Activated B cell treated with CpG ODN at 0.5 μM for 24 hours (primary cell): Measurements from ENCODE around the gene ITSN1. TPM values are rescaled to one million over a fixed set of nuclear protein-coding genes. Genes with fewer than 3 reads are reported as not detected.

ENCODE experiments used
- ATAC-seq: fragments of 200-7000 bp; cut with Tn5 transposase; one replicate; pipeline ENCODE4 v1.10.0; 2021; ENCODE audit warnings: low read depth, mild to moderate bottlenecking, moderate library complexity
- CTCF ChIA-PET: fragments of 350-600 bp; sonication (Branson Sonifier 250); formaldehyde crosslinking; loops from one replicate; lab custom pipeline; 2021; ENCODE audit warnings: antibody characterized with exemption; lab: Charles Lee
- POLR2A ChIA-PET: fragments of 350-600 bp; sonication (Branson Sonifier 250); formaldehyde crosslinking; loops from one replicate; lab custom pipeline; 2021; ENCODE audit warnings: antibody characterized with exemption; lab: Charles Lee
- DNase-seq: peaks from one replicate; pipeline ENCODE4 v3.0.0; 2022
- H3K27ac Mint-ChIP-seq: one replicate; pipeline ENCODE4 v1.8.0; 2020; ENCODE audit warnings: mixed read lengths
- H3K27me3 Mint-ChIP-seq: one replicate; pipeline ENCODE4 v1.8.0; 2021; ENCODE audit warnings: mixed read lengths
- H3K36me3 Mint-ChIP-seq: one replicate; pipeline ENCODE4 v1.8.0; 2021; ENCODE audit warnings: low read depth, mixed read lengths
- H3K4me1 Mint-ChIP-seq: one replicate; pipeline ENCODE4 v1.8.0; 2021; ENCODE audit warnings: mixed read lengths
- H3K4me3 Mint-ChIP-seq: one replicate; pipeline ENCODE4 v1.8.0; 2020; ENCODE audit warnings: mild to moderate bottlenecking, mixed read lengths
- H3K9me3 Mint-ChIP-seq: one replicate; pipeline ENCODE4 v1.8.0; 2020; ENCODE audit warnings: mixed read lengths
- CTCF ChIP-seq: fragments of 200-600 bp; IDR thresholded peaks from one replicate; pipeline ENCODE4 v1.8.0; 2022; ENCODE audit warnings: antibody characterized with exemption, mild to moderate bottlenecking
- intact Hi-C: fragments of 100-400 bp; cut with micrococcal nuclease; formaldehyde crosslinking; loops from one replicate; pipeline ENCODE4 v1.15.1; 2024
- total RNA-seq: library from RNA; stranded (reverse); gene quantifications from 2 replicates; pipeline ENCODE4 v1.2.3, GENCODE V29; 2022

Gene ITSN1
- total RNA-seq, 1 donor from 2014 or later: 2.9 TPM

GRCh38 chr21:33691945-33692603, 49.8 kb downstream of the ITSN1 start:
- ChIA-PET CTCF (no interaction called here), POLR2A (no interaction called here)
- no peaks in the 10 kb centered on the region for H3K27me3 Mint-ChIP-seq
- H3K4me1 Mint-ChIP-seq: no peaks in the 10 kb centered on the region
- no peak for DNase-seq
- no peaks in the 10 kb centered on the region for H3K36me3 Mint-ChIP-seq
- no peaks in the 10 kb centered on the region for H3K9me3 Mint-ChIP-seq
- H3K4me3 Mint-ChIP-seq: no peak overlapping the region
- ATAC-seq: no peak
- no peak overlapping the region for H3K27ac Mint-ChIP-seq
- intact Hi-C loops: no loop called here
- no peak for TF ChIP-seq CTCF

GRCh38 chr21:33695813-33696212, 53.5 kb downstream of the ITSN1 start:
- Mint-ChIP-seq H3K36me3 (no peaks in the 10 kb centered on the region), H3K4me3 (no peak overlapping the region), H3K27me3 (peaks cover 2% of the 10 kb centered on the region), H3K4me1 (no peaks in the 10 kb centered on the region), H3K9me3 (no peaks in the 10 kb centered on the region), H3K27ac (no peak overlapping the region)
- intact Hi-C loops: no loop called here
- ATAC-seq (no peak), DNase-seq (no peak)
- ChIA-PET POLR2A (no interaction called here), CTCF (no interaction called here)
- TF ChIP-seq CTCF: no peak

GRCh38 chr21:33696465-33696864, 54.2 kb downstream of the ITSN1 start:
- Mint-ChIP-seq H3K4me1 (no peaks in the 10 kb centered on the region), H3K4me3 (no peak overlapping the region)
- intact Hi-C loops: no loop called here

GRCh38 chr21:33698087-33698860, 56.0 kb downstream of the ITSN1 start:
- ChIA-PET POLR2A (no interaction called here), CTCF (no interaction called here)
- no peaks in the 10 kb centered on the region for H3K36me3 Mint-ChIP-seq
- no peak for DNase-seq
- H3K27me3 Mint-ChIP-seq: peaks cover 2% of the 10 kb centered on the region
- H3K9me3 Mint-ChIP-seq: no peaks in the 10 kb centered on the region
- H3K4me3 Mint-ChIP-seq: no peak overlapping the region
- intact Hi-C loops: no loop called here
- no peak for ATAC-seq
- no peak for TF ChIP-seq CTCF
- H3K27ac Mint-ChIP-seq: no peak overlapping the region
- H3K4me1 Mint-ChIP-seq: no peaks in the 10 kb centered on the region

More at GRCh38 chr21:33696465-33696864, 54.2 kb downstream of the ITSN1 start:
- DNase-seq (no peak), ATAC-seq (no peak)
- ChIA-PET POLR2A (no interaction called here), CTCF (no interaction called here)
- no peaks in the 10 kb centered on the region for H3K9me3 Mint-ChIP-seq
- H3K36me3 Mint-ChIP-seq: no peaks in the 10 kb centered on the region
- H3K27ac Mint-ChIP-seq: no peak overlapping the region
- TF ChIP-seq CTCF: no peak
- peaks cover 2% of the 10 kb centered on the region for H3K27me3 Mint-ChIP-seq

GRCh38 chr21:33699277-33699676, 57.0 kb downstream of the ITSN1 start:
- DNase-seq (no peak), ATAC-seq (no peak)
- peaks cover 3% of the 10 kb centered on the region for H3K27me3 Mint-ChIP-seq
- no peak overlapping the region for H3K27ac Mint-ChIP-seq
- no peak overlapping the region for H3K4me3 Mint-ChIP-seq
- no peaks in the 10 kb centered on the region for H3K9me3 Mint-ChIP-seq
- intact Hi-C loops: no loop called here
- H3K4me1 Mint-ChIP-seq: no peaks in the 10 kb centered on the region
- ChIA-PET POLR2A (no interaction called here), CTCF (no interaction called here)
- TF ChIP-seq CTCF: no peak
- H3K36me3 Mint-ChIP-seq: no peaks in the 10 kb centered on the region
